ENCODE measurements around the gene DOCK3. TPM values are rescaled to one million over a fixed set of nuclear protein-coding genes. Genes with fewer than 3 reads are reported as not detected.

DOCK3 gene
- total RNA-seq (2014; rRNA removed): under 0.01 and 0.15 TPM in 2 replicates
- percentile 39 among the genes with signal in this experiment for Bru-seq, nascent RNA
- percentile 58 among the genes with signal in this experiment for BruChase-seq, experiment 1, labeled RNA remaining after a 6-hour chase
- BruChase-seq, experiment 2, labeled RNA remaining after a 2-hour chase: percentile 44 among the genes with signal in this experiment
- long read RNA-seq, partial matches to known transcripts: 2 of 4 reads
- long read RNA-seq, other reads (novel, unspliced or antisense): 2 of 4 reads

- no peak within 1 kb of the TSS for H3K27ac ChIP-seq (ENCODE audit: low read length)
- no peak within 1 kb of the TSS for H2AFZ ChIP-seq (ENCODE audit: low read length)
- intact Hi-C loops (cut with micrococcal nuclease): loop anchor here (5.0 kb wide), 2 partner anchors 57 to 698 kb away; partner anchors contain the start of gene MAPKAPK3
Observed at GRCh38 chr3:50674349-50675178, at the start of gene DOCK3. Gene DOCK3, plus strand, starts transcription at chr3:50674927. Its CDS starts 337 bp downstream, at chr3:50675264.

DNA sequence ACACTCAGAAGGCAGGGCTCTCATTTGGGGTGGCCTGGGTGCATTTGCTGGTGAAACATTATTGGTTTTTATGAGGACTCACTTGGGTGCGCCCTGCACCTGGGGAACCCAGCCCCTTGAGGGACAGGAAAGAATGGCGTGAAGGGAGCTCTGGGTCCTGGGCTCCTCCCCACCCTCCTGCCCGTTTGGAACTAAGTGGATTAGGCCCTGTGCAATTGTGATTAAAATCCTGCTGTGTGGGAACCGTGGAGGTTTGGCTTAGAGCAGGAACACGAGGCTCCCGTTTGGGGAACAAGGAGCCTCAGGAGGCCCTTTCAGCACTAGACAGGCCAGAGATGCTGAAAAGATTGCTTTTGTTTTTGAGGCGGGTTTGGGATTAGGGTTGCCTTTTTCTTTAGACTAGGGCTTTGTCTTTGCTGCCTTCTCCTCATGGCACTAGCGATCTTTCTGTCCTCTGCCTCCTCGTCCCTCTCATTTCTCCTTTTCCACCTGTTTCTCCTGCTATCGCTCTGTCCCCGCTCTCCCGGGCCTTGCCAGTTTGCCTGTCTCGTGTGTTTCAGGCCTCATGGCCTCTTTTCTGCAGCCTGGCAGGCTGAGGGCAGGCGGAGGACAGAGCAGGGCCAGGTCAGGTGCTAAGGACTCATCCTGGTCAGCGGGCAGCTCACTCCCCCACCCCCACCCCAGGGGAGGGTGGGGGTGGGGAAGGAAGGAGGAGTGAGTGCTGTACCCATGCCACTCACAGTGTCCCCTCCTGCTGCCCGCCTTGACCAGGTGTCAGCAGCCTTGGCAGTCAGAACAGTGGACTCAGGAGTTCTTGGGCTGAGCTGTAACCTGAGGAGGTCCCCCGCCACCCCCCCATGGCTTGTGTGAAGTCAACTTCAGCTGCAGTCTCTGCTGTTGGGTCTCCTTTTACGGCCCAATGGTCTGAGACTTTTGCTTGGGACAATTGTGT, 49.2 kb upstream of the DOCK3 start:
- H3K4me3 ChIP-seq (ENCODE audit: low read length): no peak overlapping the region
- no peaks in the 10 kb centered on the region for H4K20me1 ChIP-seq (ENCODE audit: low read length)
- peaks cover 22% of the 10 kb centered on the region for H3K36me3 ChIP-seq (ENCODE audit: low read depth, low read length)
- no peak for DNase-seq
- peak overlapping the region; percentile 52 for H3K4me2 ChIP-seq (ENCODE audit: low read length)
- H2AFZ ChIP-seq (ENCODE audit: low read length): no peak overlapping the region
- H3K79me2 ChIP-seq (ENCODE audit: low read length): peaks cover 95% of the 10 kb centered on the region
- no peaks in the 10 kb centered on the region for H3K9me2 ChIP-seq (replicated peaks; ENCODE audit: low read length)
- H3F3A ChIP-seq (ENCODE audit: low read length, unreplicated experiment): no peaks in the 10 kb centered on the region
- H3K9ac ChIP-seq (ENCODE audit: low read length): no peak overlapping the region
- H3K27me3 ChIP-seq (ENCODE audit: low read length): no peaks in the 10 kb centered on the region
- peak overlapping the region; percentile 6; the same call in 1 of the 2 replicates for H3K27ac ChIP-seq (ENCODE audit: low read length)
- ATAC-seq: no peak
- BruUV-seq (replicated peaks): no TSS peak
- peaks cover 92% of the 10 kb centered on the region for H3K4me1 ChIP-seq (ENCODE audit: insufficient read depth, low read length)
- intact Hi-C loops (cut with micrococcal nuclease): no loop called here
- CTCF ChIA-PET: interaction anchor here (0.5 to 0.7 kb wide), 2 partner anchors 27 to 475 kb away, joined by 3 read pairs; no protein-coding TSS in a partner anchor
- POLR2A ChIA-PET (ENCODE audit: unreplicated experiment): no interaction called here
- no peaks in the 10 kb centered on the region for H3K9me3 ChIP-seq (ENCODE audit: low read length)
- TF ChIP-seq EZH2 (IDR thresholded peaks at IDR 0.05; ENCODE audit: low read length, unreplicated experiment) (no peak), EZH2phosphoT487 (IDR thresholded peaks at IDR 0.05; ENCODE audit: borderline replicate concordance, low read length) (no peak)
- TF ChIP-seq, protein P1, sequence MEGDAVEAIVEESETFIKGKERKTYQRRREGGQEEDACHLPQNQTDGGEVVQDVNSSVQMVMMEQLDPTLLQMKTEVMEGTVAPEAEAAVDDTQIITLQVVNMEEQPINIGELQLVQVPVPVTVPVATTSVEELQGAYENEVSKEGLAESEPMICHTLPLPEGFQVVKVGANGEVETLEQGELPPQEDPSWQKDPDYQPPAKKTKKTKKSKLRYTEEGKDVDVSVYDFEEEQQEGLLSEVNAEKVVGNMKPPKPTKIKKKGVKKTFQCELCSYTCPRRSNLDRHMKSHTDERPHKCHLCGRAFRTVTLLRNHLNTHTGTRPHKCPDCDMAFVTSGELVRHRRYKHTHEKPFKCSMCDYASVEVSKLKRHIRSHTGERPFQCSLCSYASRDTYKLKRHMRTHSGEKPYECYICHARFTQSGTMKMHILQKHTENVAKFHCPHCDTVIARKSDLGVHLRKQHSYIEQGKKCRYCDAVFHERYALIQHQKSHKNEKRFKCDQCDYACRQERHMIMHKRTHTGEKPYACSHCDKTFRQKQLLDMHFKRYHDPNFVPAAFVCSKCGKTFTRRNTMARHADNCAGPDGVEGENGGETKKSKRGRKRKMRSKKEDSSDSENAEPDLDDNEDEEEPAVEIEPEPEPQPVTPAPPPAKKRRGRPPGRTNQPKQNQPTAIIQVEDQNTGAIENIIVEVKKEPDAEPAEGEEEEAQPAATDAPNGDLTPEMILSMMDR (conservative IDR thresholded peaks at IDR 0.05; ENCODE audit: low read depth, low read length): no peak

More at GRCh38 chr3:50674349-50675178, at the start of gene DOCK3:
- no peaks in the 10 kb centered on the region for H3K79me2 ChIP-seq (ENCODE audit: low read length)
- TF ChIP-seq EZH2phosphoT487 (IDR thresholded peaks at IDR 0.05; ENCODE audit: borderline replicate concordance, low read length) (no peak), EZH2 (IDR thresholded peaks at IDR 0.05; ENCODE audit: low read length, unreplicated experiment) (no peak)
- TF ChIP-seq, protein P1 (conservative IDR thresholded peaks at IDR 0.05; ENCODE audit: low read depth, low read length): no peak
- no TSS peak for BruUV-seq (replicated peaks)
- peak within 1 kb of the TSS; percentile 70 for H3K4me2 ChIP-seq (ENCODE audit: low read length)
- H3K36me3 ChIP-seq (ENCODE audit: low read depth, low read length): no peaks in the 10 kb centered on the region
- CTCF ChIA-PET: interaction anchor here (0.6 to 1.5 kb wide), 2 partner anchors 22 to 58 kb away, joined by 6 read pairs; no protein-coding TSS in a partner anchor
- POLR2A ChIA-PET (ENCODE audit: unreplicated experiment): no interaction called here
- no peak within 1 kb of the TSS for H3K9ac ChIP-seq (ENCODE audit: low read length)
- no peaks in the 10 kb centered on the region for H3F3A ChIP-seq (ENCODE audit: low read length, unreplicated experiment)
- peaks cover 3% of the 10 kb centered on the region; the same call in 1 of the 2 replicates for H4K20me1 ChIP-seq (ENCODE audit: low read length)
- H3K4me3 ChIP-seq (ENCODE audit: low read length): peak within 1 kb of the TSS; percentile 48; the same call in 1 of the 2 replicates
- H3K9me2 ChIP-seq (replicated peaks; ENCODE audit: low read length): no peaks in the 10 kb centered on the region
- DNase-seq (peak; percentile 60), ATAC-seq (peak; percentile 71)
- peaks cover 69% of the 10 kb centered on the region for H3K27me3 ChIP-seq (ENCODE audit: low read length)
- H3K9me3 ChIP-seq (ENCODE audit: low read length): no peaks in the 10 kb centered on the region
- peaks cover 14% of the 10 kb centered on the region for H3K4me1 ChIP-seq (ENCODE audit: insufficient read depth, low read length)

Data from PC-3 (cell line).